Measurements from ENCODE around the gene ASAP3.

- TF ChIP-seq, protein P1, sequence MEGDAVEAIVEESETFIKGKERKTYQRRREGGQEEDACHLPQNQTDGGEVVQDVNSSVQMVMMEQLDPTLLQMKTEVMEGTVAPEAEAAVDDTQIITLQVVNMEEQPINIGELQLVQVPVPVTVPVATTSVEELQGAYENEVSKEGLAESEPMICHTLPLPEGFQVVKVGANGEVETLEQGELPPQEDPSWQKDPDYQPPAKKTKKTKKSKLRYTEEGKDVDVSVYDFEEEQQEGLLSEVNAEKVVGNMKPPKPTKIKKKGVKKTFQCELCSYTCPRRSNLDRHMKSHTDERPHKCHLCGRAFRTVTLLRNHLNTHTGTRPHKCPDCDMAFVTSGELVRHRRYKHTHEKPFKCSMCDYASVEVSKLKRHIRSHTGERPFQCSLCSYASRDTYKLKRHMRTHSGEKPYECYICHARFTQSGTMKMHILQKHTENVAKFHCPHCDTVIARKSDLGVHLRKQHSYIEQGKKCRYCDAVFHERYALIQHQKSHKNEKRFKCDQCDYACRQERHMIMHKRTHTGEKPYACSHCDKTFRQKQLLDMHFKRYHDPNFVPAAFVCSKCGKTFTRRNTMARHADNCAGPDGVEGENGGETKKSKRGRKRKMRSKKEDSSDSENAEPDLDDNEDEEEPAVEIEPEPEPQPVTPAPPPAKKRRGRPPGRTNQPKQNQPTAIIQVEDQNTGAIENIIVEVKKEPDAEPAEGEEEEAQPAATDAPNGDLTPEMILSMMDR (IDR thresholded peaks at IDR 0.05 in 8 of 11, conservative IDR thresholded peaks at IDR 0.05 in 3 of 11), result no peak
- TF ChIP-seq POLR2A (IDR thresholded peaks at IDR 0.05), result no peak
These were observed 34.0 kb downstream of the ASAP3 start for GRCh38 chr1:23449958-23450357.
